Testis (tissue), 2 donors: ENCODE data around the gene PRKCI.

ENCODE experiments used
- CTCF ChIP-seq, 3 experiments: fragments of 450-650 bp in 2 of 3; fragments of 200-600 bp in 1 of 3; sonication (generic) in 1 of 3; IDR thresholded peaks; one replicate each; pipeline ENCODE4 v1.5.1; 2016 to 2019; ENCODE audit warnings: antibody characterized with exemption in 3 of 3, mild to moderate bottlenecking in 2 of 3, moderate library complexity in 1 of 3
- POLR2A ChIP-seq: fragments of 450-650 bp; IDR thresholded peaks from one replicate; pipeline ENCODE4 v1.6.1; 2017; ENCODE audit warnings: antibody characterized with exemption, mild to moderate bottlenecking, moderate library complexity

GRCh38 chr3:170228093-170228766 lies 6.0 kb downstream of the PRKCI start:
- TF ChIP-seq POLR2A (no peak), CTCF (IDR thresholded peaks at IDR 0.05) (no peak)
